ENCODE data around the gene TGFBR3. TPM values are rescaled to one million over a fixed set of nuclear protein-coding genes. Genes with fewer than 3 reads are reported as not detected.
"Not testable (repeated sequence)": the region's sequence is repeated elsewhere in the genome, so short reads cannot be mapped to it uniquely, and the experiment has no call there.

TGFBR3 gene
- total RNA-seq, 1 experiment from 2014 or later: 2.3 TPM

- not testable (repeated sequence) for DNase-seq; H3K36me3 ChIP-seq (replicated peaks; ENCODE audit: control insufficient read depth, insufficient read depth, low read length); H3K27me3 ChIP-seq (ENCODE audit: control insufficient read depth, insufficient read depth, low read length); H3K4me3 ChIP-seq (ENCODE audit: insufficient read depth, low read depth, low read length)
Measured at GRCh38 chr1:91666651-91667050, 219.3 kb downstream of the TGFBR3 start.

GRCh38 chr1:91661121-91661520 is 224.8 kb downstream of the TGFBR3 start:
- Histone ChIP-seq H3K27me3 (ENCODE audit: control insufficient read depth, insufficient read depth, low read length) (no peaks in the 10 kb centered on the region), H3K4me3 (ENCODE audit: insufficient read depth, low read depth, low read length) (no peak overlapping the region), H3K36me3 (replicated peaks; ENCODE audit: control insufficient read depth, insufficient read depth, low read length) (no peaks in the 10 kb centered on the region)
- no peak for DNase-seq

- Histone ChIP-seq H3K36me3 (replicated peaks; ENCODE audit: control insufficient read depth, insufficient read depth, low read length) (no peaks in the 10 kb centered on the region), H3K27me3 (ENCODE audit: control insufficient read depth, insufficient read depth, low read length) (no peaks in the 10 kb centered on the region), H3K4me3 (ENCODE audit: insufficient read depth, low read depth, low read length) (no peak overlapping the region)
- no peak for DNase-seq
Measured at GRCh38 chr1:91660708-91661107, 225.2 kb downstream of the TGFBR3 start.

- H3K36me3 ChIP-seq (replicated peaks; ENCODE audit: control insufficient read depth, insufficient read depth, low read length): no peaks in the 10 kb centered on the region
- H3K4me3 ChIP-seq (ENCODE audit: insufficient read depth, low read depth, low read length): no peak overlapping the region
- no peaks in the 10 kb centered on the region; the same call in 1 of the 2 replicates for H3K27me3 ChIP-seq (ENCODE audit: control insufficient read depth, insufficient read depth, low read length)
- no peak for DNase-seq
Measured at GRCh38 chr1:91655912-91656449, 230.0 kb downstream of the TGFBR3 start.

DNA sequence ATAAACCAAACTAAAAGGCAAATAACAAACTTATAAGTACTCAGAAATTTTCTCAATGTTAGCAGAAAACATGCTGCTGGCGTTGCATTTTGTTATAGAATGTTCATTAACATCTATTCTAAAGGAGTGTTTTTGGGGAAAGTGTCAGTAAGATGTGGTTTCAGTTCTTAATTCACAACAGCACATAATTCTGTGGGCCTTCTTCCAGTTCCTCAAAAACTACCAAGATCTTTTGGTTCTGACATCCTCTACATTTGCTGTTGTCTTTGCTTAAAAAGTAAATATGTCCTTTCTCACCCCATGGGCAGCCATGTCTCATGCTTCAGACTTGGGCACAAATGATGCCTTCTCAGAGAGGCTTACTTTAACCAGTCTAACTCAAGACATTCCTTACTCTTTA is 232.8 kb downstream of the TGFBR3 start:
- H3K27me3 ChIP-seq (ENCODE audit: control insufficient read depth, insufficient read depth, low read length): no peaks in the 10 kb centered on the region; the same call in 1 of the 2 replicates
- H3K4me3 ChIP-seq (ENCODE audit: insufficient read depth, low read depth, low read length): no peak overlapping the region
- DNase-seq: no peak
- H3K36me3 ChIP-seq (replicated peaks; ENCODE audit: control insufficient read depth, insufficient read depth, low read length): no peaks in the 10 kb centered on the region

DNA sequence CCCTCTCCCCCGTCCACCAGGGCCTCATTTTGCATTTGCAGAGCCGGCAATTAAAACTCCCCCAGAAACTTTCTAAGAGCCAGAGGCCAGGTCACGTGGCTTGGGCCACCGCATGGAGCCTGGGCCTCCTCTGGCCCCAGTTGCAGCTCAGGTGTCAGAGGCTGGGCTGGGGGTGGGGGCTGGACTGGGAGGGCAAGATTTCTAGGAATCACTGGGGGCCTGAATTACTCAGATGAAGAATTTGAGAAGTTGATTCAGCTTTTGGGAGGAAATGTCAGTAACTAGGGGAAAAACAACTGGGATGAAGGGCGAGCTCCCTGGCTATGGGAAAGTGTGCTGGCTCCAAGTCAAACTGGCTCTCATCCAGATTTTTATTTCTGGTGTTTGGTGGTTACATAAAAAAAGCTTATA is 234.3 kb downstream of the TGFBR3 start:
- Histone ChIP-seq H3K27me3 (ENCODE audit: control insufficient read depth, insufficient read depth, low read length) (no peaks in the 10 kb centered on the region; the same call in 1 of the 2 replicates), H3K36me3 (replicated peaks; ENCODE audit: control insufficient read depth, insufficient read depth, low read length) (no peaks in the 10 kb centered on the region), H3K4me3 (ENCODE audit: insufficient read depth, low read depth, low read length) (no peak overlapping the region)
- peak; percentile 45 for DNase-seq

GRCh38 chr1:91651243-91651642 is 234.7 kb downstream of the TGFBR3 start:
- no peak overlapping the region for H3K4me3 ChIP-seq (ENCODE audit: insufficient read depth, low read depth, low read length)
- no peaks in the 10 kb centered on the region for H3K36me3 ChIP-seq (replicated peaks; ENCODE audit: control insufficient read depth, insufficient read depth, low read length)
- no peak for DNase-seq
- no peaks in the 10 kb centered on the region; the same call in 1 of the 2 replicates for H3K27me3 ChIP-seq (ENCODE audit: control insufficient read depth, insufficient read depth, low read length)

GRCh38 chr1:91650764-91651163 is 235.2 kb downstream of the TGFBR3 start:
- DNase-seq: no peak

DNA sequence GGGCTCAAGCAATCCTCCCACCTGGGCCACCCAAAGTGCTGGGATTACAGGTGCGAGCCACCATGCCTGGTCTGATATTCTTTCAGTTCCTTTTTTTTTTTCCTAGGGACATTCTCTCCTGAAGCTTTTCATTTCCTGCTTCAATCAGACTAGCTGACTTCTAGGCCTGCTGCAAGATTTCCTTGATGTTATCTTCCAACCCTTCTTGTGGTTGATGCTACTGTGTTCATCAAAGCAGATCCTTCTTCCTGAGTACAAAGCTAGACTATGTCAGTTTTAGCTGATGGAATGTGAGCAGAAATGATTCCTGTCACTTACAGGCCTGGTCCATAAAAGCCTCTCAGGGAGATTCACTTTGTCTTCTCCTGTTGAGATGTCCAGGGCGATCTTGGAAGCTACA is 238.9 kb downstream of the TGFBR3 start:
- H3K36me3 ChIP-seq (replicated peaks; ENCODE audit: control insufficient read depth, insufficient read depth, low read length): no peaks in the 10 kb centered on the region
- H3K27me3 ChIP-seq (ENCODE audit: control insufficient read depth, insufficient read depth, low read length): no peaks in the 10 kb centered on the region; the same call in 1 of the 2 replicates
- no peak for DNase-seq
- H3K4me3 ChIP-seq (ENCODE audit: insufficient read depth, low read depth, low read length): no peak overlapping the region

More at GRCh38 chr1:91650764-91651163, 235.2 kb downstream of the TGFBR3 start:
- Histone ChIP-seq H3K36me3 (replicated peaks; ENCODE audit: control insufficient read depth, insufficient read depth, low read length) (no peaks in the 10 kb centered on the region), H3K27me3 (ENCODE audit: control insufficient read depth, insufficient read depth, low read length) (no peaks in the 10 kb centered on the region; the same call in 1 of the 2 replicates), H3K4me3 (ENCODE audit: insufficient read depth, low read depth, low read length) (no peak overlapping the region)

- Histone ChIP-seq H3K27me3 (ENCODE audit: control insufficient read depth, insufficient read depth, low read length) (no peaks in the 10 kb centered on the region), H3K36me3 (replicated peaks; ENCODE audit: control insufficient read depth, insufficient read depth, low read length) (no peaks in the 10 kb centered on the region), H3K4me3 (ENCODE audit: insufficient read depth, low read depth, low read length) (no peak overlapping the region)
- peak; percentile 70 for DNase-seq
Measured at GRCh38 chr1:91645031-91645430, 240.9 kb downstream of the TGFBR3 start.

GRCh38 chr1:91643431-91643830 is 242.5 kb downstream of the TGFBR3 start:
- Histone ChIP-seq H3K4me3 (ENCODE audit: insufficient read depth, low read depth, low read length) (no peak overlapping the region), H3K27me3 (ENCODE audit: control insufficient read depth, insufficient read depth, low read length) (no peaks in the 10 kb centered on the region), H3K36me3 (replicated peaks; ENCODE audit: control insufficient read depth, insufficient read depth, low read length) (no peaks in the 10 kb centered on the region)
- DNase-seq: no peak

- no peak for DNase-seq
- Histone ChIP-seq H3K4me3 (ENCODE audit: insufficient read depth, low read depth, low read length) (no peak overlapping the region), H3K36me3 (replicated peaks; ENCODE audit: control insufficient read depth, insufficient read depth, low read length) (no peaks in the 10 kb centered on the region), H3K27me3 (ENCODE audit: control insufficient read depth, insufficient read depth, low read length) (no peaks in the 10 kb centered on the region)
Measured at GRCh38 chr1:91640877-91641526, 244.9 kb downstream of the TGFBR3 start.

DNA sequence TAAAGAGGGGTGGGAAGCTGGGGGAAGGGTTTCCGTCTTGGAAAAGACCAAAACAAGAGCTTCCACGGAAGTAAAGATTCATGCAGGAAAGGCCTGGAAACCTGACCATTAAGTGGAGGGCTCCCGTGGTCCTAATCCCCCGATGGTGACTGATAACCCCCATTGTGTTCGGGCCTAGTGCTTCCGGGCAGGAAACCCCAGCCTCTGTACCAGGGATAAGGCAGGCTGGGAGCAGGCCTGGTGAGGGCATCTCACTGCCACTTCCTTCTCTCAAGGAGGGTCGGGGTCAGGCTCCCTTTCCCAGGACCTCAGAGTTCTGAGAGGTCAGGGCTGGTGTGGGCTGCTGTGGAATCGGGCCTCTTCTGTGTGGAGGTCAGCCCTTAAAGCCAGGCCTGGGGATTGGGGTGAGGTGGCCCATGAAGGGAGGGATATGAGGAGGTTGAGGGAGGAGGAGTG is 248.4 kb downstream of the TGFBR3 start:
- Histone ChIP-seq H3K36me3 (replicated peaks; ENCODE audit: control insufficient read depth, insufficient read depth, low read length) (no peaks in the 10 kb centered on the region), H3K27me3 (ENCODE audit: control insufficient read depth, insufficient read depth, low read length) (no peaks in the 10 kb centered on the region), H3K4me3 (ENCODE audit: insufficient read depth, low read depth, low read length) (no peak overlapping the region)
- DNase-seq: no peak

- no peaks in the 10 kb centered on the region for H3K36me3 ChIP-seq (replicated peaks; ENCODE audit: control insufficient read depth, insufficient read depth, low read length)
- no peaks in the 10 kb centered on the region for H3K27me3 ChIP-seq (ENCODE audit: control insufficient read depth, insufficient read depth, low read length)
- DNase-seq: no peak
- H3K4me3 ChIP-seq (ENCODE audit: insufficient read depth, low read depth, low read length): no peak overlapping the region
Measured at GRCh38 chr1:91635763-91636162, 250.2 kb downstream of the TGFBR3 start.

- Histone ChIP-seq H3K27me3 (ENCODE audit: control insufficient read depth, insufficient read depth, low read length) (no peaks in the 10 kb centered on the region), H3K4me3 (ENCODE audit: insufficient read depth, low read depth, low read length) (no peak overlapping the region), H3K36me3 (replicated peaks; ENCODE audit: control insufficient read depth, insufficient read depth, low read length) (no peaks in the 10 kb centered on the region)
- no peak for DNase-seq
Measured at GRCh38 chr1:91633438-91633837, 252.5 kb downstream of the TGFBR3 start.
